ENCODE results near the gene VRK1. TPM values are rescaled to one million over a fixed set of nuclear protein-coding genes. Genes with fewer than 3 reads are reported as not detected.

The VRK1 gene
- total RNA-seq (2014; rRNA removed; shearing (Covaris generic)) = 37.7 and 44.6 TPM in 2 replicates

GRCh38 chr14:96796851-96797581 is at the start of gene VRK1:
Gene VRK1 (plus strand): TSS chr14:96797382. CDS start chr14:96833472, 36,090 bp downstream.

